C4-2B (cell line): ENCODE data around the gene GNS.

ENCODE experiments used
- CTCF ChIP-seq: fragments of 450-650 bp; conservative IDR thresholded peaks from 2 replicates; pipeline ENCODE4 v1.5.1; 2017; ENCODE audit warnings: mild to moderate bottlenecking
- ZFX ChIP-seq: fragments of 450-650 bp; IDR thresholded peaks from 2 replicates; pipeline ENCODE4 v1.6.1; 2017

- no peak for TF ChIP-seq CTCF
- no peak for TF ChIP-seq ZFX
These were observed 52.9 kb downstream of the GNS start for GRCh38 chr12:64706306-64706705.
